HG02884 (cell line): Measurements from ENCODE around the gene MORN5.

Experiments
- ATAC-seq: cut with Tn5 transposase; IDR thresholded peaks from one replicate; pipeline ENCODE4 v1.9.1; 2021; ENCODE audit warnings: mild to moderate bottlenecking, moderate library complexity; ENCODE audit not compliant: unreplicated experiment

MORN5 gene

DNA sequence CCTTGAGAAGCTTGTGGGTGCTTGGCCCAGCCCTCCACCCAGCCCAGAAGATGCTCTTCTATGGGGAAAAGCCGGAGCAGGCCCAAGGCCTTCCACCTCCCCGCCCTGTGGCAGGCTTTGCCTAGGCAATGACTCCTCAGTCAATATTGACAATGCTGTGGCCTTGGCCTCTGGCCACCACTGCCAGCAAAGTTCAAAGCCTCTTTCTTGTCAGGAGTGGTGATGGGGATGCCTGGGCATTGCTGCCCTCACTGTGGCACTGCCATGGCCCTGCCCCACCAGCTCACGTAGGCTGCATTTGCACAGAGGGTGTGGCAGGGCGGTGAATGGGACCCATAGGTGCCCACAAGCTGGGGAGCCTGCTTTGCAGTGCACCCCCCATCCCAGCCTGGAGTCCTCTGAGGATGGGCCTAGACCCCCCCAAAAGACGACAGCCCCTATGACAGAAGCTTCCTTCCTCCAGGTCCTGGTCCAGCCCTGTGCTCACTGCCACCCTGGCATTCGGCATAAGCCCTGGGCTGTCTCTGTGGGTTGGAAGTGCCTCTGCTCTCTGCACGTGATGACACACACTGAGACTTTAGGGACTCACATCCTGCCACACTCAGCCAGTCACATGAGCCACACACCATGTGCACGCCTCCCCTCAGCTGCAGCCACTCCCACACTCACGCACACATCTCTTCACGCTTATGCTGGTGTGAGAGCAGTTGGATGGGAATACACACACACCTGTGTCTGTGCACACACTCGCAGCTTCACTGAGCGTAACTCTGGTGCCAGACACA, 31.1 kb downstream of the MORN5 start:
- ATAC-seq: no peak

DNA sequence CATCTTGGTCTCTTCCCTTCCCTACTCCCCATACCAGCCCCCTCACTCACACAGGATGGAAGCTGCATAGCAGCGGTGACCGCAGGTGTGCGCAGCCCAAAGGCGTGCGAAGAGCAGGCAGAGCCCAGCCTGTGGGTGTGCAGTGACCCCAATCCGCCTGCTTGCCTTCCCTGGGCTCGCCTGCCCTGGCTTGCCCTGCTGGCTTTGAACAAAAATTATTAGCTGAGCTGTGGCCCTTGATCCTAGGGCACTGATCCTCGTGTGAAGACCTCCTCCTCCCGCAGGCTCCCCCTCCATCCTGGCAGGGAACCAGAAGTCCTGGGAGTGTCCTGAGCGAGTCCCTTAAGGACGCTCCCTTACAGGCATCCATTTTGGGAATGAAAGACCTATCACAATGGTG, 31.9 kb downstream of the MORN5 start:
- ATAC-seq: no peak

DNA sequence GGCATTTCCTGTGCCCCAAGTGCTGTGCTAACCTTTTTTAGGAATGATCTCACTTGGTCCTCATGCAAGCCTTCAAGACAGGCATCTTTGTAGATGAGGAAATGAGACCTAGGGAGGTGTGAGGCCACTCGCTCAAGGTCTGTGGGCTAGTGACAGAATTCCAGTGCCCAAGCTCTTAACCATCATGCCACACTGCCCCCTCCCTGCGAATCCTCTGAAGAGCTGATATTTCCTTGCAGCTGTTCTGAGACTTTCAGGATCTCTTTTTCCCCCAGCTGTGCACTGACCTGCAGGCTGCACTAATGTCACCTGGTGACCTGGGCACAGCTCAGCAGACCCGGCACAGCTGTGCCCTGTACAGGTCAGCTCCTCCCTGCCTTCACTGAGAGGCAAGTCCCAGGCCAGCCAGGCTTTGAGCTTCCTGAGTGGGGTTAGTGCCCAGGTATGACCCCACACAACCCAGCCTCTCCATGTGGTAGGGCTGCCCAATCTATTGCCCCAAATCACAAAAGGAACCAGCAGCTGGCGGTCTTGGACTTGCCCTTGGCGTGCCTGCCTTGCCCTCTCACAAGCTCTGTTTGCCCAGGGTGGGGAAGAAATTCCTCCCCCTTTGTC, 32.7 kb downstream of the MORN5 start:
- ATAC-seq: no peak

DNA sequence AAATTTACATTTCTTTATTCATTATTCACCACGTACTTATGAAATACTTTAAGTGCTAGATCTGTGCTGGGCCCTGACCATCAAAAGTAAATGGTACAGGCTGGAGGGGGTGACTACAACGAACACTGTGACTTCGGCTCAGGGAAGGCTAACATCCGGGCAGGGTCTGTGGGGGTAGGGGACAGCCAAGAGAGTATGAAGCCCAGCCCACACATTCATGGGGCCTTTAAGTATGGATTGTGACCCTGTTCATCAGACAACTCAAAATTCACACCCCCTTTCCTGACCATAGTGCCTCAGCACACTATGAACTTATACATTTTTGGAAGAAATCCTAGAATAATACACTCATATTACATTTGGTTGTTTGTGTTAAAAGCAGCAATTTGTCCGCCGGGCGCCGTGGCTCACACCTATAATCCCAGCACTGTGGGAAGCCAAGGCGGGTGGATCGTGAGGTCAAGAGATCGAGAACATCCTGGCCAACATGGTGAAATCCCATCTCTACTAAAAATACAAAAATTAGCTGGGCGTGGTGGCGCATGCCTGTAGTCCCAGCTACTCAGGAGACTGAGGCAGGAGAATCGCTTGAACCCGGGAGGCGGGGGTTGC, 33.3 kb downstream of the MORN5 start:
- ATAC-seq: no peak

DNA sequence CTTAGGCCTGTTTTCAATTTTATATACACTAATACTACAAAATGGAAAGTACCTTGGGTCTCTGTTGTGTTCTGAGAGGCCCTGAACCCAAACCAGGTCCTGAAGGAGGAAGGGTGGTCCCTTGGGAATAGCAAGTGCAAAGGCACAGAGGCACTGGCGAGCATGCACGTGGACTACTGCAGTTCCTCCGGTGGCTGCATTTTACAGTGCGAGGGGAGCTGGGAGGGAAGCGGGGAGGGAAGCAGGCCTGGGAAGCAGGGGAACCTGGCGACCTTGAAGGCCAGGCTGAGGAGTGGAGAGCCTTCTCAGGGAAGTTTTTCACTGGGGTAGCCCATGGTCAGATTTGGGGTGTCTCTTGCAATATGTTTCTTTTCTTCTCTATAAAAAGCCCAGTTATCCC, 33.9 kb downstream of the MORN5 start:
- ATAC-seq: no peak

DNA sequence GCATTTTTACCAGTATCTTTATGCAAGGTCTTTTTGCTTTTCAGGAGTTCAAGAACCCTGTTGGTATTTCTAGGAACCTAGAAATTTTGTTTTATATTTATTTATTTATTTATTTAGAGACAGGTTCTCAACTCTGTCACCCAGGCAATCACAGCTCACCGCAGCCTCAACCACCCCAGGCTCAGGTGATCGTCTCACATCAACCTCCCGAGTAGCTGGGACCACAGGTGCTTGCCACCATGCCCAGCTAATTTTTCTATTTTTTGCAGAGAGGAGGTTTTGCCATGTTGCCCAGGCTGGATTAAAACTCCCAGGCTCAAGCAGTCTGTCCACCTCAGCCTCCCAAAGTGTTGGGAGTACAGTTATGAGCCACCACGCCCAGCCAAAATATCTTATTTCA, 36.2 kb downstream of the MORN5 start:
- ATAC-seq: no peak

DNA sequence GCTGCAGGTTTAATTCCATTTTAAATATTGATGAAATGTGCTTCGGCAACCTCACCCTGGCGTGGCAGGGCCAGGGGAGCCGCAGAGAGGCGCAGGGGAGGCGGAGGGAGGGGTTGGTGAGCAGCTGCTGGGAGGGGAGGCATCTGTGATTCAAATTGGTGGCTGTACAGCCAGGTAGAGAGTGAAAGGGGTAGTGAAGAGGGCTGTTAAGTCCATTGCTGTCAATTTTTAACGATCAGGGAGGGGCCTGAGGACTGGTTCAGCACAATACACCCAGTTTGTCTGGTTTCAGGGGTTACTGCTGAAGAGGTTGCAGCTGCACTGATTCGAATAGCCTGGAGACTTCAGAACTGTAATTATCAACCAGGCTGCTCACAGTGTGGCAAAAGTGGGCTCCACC, 37.7 kb downstream of the MORN5 start:
- ATAC-seq: no peak

DNA sequence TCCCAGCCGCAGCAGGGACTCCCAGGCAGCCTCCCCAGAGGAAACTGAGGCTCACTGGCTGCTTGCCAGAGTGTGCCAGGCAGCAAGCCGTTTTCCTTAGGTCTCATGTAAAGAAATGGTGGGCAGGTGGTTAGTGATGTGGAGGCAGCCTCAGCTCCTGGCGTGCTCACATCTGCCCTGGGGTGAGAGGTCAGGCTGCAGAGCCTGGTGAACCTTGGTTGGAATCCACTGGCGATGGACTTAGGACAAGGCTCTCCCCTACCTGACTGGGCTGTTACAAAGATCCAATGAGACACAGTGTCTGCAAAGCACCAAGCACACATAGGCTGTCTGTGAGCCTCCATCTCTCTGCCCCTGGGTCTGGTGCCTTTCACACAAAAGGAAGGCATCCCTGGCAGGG, 38.2 kb downstream of the MORN5 start:
- ATAC-seq: no peak

DNA sequence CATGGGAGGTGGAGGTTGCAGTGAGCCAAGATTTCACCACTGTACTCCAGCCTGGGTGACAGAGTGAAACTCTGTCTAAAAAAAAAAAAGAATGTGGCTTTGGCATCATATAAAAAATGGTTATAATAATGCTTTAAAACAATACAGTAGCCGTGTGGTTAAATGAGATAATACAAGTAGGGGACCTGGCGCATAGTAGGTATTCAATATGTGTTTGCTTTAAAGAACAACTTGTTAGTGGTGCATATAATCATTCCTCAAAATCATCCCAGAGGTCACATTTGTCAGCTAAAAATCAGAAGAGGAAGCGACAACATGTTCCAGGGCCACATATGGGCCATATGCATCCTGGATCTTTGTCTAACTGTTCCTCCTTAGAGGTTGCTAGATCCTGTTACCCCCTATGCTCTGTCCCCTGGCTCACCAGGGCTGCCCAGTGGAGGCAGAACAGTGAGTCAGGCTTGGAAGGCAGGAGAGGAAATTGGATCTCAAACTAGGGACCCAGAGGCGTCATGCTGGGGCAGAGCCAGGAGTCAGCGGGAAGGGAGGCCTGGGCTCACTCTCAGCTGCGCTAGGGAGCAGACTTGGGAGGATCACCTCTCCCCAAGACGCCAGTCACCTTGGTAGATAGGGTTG, 41.4 kb downstream of the MORN5 start:
- no peak for ATAC-seq

DNA sequence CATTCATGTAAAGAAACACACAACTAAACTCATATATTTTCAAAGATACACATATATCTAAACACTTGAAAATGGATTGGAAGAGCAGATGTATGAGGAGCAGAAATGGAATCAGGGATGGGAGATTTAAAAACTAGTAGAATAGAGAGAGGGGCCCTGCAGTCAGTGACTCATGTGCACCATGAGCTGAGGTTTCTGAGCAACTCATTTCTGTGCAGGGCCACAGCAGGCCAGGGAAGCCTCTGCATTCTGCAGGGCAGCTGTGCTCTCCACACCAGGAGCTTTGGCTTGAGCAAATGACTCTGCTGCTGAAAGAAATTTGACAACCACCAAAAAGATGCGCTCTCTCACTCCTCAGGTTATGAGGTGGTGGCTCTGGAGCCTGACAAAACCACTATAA, 41.9 kb downstream of the MORN5 start:
- ATAC-seq: no peak

DNA sequence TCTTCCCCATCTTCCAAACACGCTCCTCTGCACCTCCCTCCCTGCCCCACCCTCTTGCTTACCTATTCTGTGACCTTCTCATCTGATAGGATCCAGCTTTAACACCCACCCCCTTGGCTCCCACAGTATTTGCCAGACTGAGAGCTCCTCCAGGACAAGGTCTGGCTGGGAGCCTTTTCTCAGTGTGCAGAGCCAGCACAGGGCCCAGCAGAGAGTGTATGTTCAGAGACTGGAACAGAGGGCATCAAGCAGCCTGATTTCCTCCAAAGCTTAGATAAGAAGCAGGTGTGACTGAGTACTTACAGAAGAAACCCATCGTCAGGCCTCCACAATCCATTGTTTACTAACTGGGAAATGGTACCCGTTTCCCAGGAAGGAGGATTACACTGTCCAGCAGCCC, 42.4 kb downstream of the MORN5 start:
- no peak for ATAC-seq

DNA sequence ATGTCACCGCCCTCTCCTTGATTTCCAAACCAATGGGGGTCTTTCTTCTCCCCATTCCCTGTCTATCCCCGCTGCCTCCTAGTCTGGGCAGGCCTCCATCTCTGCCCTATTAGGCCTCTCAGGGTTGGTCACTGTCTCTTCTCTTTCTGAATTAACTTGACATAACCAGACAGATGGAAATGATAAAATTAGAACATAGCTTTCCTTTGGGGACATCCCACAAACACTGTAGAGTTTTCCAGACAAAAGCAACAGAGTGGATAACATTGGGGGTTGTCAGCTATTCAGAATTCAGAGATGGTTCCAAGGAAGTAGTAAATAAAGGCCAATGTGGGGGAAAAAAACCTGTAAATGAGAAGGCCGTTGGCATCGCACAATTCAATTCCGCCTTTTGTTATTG, 44.3 kb downstream of the MORN5 start:
- ATAC-seq: no peak

DNA sequence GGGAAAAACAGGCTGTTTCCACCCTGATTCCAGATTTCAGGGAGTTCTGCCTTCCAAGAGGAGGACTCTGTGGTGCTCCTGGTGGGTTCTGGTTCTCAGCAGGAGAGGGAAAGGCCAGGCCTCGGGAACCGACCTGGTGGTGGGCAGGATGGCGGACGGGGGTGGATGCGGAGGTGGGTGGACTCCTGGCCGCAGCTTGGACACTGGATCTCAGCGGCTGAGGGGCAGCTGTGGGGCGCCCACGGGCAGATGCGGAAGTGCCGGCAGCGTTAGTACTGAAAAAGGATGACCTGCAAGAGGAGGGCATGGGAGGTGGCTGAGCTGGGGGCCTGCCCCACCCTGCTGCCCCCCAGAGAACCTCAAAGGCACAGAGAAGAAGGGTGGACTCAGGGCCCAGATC, 44.8 kb downstream of the MORN5 start:
- ATAC-seq: no peak

DNA sequence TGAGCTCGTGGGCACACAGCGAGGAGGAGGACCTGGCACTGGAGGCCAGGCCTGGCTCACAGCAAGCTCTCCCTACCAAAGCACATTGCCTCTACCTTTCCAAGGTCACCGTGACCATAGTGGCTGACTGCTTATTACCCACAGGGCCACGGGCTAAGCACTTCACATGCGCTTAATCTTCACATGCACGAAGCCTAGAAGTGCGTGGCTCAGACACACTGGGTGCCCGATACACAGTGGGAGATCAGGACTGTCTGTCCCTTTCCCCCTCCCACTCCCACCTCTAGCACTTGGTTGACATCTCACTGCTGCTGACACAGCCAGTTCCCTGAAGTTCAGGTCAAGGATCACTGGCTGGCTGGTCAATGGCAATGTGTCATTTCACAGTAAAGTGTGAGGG, 45.5 kb downstream of the MORN5 start:
- ATAC-seq: no peak

DNA sequence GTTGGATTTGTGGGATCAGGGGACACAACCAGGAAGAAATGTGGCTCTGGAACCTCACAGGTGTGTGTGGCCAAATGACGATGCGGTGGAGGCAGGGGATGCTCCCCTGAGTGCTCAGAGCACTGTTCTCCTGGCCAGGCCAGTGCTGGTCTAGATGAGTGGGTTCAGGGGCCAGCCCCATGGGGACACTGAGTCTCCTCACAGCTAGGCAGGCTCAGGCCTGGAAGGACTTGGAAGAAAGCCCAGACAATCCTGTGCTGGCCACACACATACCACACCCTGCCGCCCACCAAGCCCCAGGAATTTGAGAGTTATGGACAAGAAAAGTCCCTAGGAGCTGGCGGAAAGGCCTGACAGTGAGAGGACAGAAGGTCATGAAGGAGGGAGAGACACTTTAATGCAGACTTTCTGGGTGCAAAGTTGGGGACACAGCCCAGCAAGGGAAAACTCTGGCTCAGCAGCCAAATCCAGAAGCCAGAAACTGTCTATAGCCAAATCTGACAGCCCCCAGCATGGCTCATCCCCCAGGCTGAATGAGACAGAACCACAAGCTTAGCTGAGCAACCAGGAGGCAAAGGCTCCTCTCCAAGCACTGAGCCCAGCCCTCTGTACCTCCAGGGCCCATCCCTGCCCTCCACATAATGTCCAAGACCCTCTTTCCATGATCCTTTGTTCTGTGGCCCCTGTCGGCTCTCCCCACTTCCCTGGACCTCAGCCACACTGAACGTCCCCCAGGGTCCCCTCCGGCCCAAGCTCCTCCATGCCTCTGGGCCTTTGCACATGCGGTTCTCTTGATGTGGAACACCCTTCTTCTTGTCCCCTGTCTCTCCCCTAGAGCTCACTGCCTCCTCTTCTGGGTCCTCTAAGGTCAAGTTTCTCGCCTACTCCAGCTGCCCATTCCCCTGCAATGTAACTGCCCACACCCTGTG, 46.7 kb downstream of the MORN5 start:
- ATAC-seq: no peak

DNA sequence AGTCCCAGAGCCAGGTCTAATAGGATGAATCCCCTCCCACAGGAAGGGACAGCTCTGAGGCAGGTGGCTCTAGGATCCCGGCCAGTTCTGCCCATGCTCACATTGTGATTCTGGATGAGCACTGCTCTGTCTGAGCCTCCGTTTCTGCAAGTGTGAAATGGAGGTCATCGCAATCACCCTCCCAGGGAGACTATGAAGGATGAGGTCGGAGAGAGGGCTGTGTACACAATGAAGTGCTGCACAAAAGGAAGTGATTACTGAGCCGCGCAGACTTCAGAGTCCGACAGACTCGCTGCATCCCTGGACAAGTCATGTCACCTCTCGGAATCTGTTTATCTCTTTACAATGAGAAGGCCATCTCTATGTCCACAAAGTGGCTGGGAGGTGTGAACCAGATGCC, 47.4 kb downstream of the MORN5 start:
- no peak for ATAC-seq

DNA sequence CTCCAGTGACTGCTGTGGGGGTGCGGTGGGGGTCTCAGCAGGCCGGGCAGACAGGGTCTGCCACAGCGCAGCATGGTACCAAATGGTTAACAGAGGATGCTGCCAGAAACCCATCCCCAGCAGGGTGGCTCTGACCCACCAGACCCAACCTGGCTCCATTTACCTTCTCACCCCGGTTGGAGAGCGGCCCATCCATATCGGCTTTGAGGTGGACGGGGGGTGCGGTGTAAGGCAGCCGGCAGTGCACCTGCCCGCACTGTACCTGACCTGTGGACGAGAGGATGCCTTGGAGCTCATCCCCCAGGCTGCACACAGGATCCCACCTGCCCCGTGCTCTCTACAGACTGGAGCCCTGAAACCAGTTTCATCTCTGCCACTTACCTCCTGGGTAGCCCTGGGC, 49.7 kb downstream of the MORN5 start:
- ATAC-seq: no peak

DNA sequence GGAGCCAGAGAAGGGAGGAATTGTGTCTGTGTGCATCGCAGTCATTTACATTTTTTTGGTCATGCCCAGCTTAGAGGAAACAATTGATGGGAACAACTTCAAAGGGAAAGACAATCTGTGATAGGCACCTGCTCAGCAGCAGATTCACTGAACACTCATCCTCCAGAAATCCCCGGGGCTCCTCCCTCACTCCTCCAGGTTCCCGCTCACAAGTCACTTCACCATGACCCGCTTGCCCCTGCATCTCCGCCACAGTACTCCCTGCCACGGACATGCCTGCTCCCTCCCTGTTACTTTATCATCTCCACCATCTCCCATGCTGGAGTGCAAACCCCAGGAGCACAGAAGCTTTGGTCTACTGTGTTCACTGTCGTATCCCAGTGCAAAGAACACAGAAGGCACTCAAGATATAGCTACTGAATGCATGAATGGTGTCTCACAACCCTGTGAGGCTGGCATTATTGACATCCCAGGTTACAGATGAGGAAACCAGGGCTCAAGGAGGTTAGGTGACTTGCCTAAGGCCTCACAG, 52.8 kb downstream of the MORN5 start:
- ATAC-seq: no peak

DNA sequence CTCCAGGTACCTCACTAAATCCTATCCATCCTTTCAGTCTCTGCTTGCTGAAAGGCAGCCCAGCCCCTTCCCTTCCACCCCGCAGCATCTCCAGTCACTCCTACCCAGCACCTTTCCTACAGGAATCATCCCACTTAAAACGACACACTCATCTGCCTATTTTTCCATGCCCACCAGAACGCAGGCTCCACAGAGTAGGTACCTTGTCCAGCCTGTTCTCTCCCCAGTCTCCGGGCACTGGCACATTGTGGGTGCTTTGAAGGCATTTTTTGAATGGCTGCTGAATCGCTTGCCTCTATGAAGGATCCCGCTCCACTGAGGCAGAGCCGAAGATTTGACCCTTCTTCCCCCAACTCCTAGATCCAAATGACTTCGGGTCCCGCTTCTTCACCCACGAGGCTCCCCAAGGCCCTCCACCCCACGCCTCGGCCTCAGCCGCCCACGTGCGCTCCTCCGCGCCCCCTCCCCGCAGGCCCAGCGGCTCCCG, 53.4 kb downstream of the MORN5 start:
- ATAC-seq: no peak

DNA sequence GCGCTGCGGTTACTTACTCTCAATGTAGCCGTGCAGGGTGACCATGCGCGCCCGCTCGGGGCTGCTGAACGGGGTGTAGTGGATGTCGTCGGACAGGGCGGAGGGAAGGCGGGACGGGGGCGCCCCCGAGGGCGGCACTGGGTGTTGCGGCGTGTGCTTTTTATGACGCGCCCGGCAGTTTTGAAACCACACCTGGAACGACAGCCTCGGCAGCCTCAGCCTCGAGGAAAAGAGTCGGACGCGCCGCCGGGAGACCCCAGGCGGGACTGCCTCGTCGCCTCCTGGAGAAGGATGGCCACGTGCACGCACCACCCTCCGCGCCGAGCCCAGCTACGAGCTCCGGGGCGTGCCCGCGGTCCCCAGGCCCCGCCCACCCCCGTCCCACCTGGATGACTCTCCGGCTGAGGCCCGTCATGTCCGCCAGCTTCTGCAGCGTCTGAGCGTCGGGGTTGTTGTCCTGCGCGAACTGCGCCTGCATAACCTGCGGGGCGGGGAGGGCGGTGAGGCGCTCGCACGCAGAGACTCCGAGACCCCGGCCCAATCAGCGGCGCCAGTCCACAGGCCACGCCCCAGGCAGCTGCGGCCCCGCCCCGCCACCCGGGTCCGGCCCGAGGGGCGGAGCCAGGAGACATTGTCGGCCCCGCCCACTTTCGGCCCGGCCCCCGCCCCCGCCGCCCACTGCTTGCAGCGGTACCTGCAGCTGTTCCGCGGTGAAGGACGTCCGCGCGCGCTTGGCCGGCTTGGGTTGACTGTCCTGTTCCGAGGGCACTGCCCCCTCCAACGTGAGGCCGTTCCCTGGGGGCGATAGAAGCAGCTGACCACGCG, 54.1 kb downstream of the MORN5 start:
- peak; percentile 50 for ATAC-seq
